ENCODE data around the gene SSR1.

SSR1 gene

DNA sequence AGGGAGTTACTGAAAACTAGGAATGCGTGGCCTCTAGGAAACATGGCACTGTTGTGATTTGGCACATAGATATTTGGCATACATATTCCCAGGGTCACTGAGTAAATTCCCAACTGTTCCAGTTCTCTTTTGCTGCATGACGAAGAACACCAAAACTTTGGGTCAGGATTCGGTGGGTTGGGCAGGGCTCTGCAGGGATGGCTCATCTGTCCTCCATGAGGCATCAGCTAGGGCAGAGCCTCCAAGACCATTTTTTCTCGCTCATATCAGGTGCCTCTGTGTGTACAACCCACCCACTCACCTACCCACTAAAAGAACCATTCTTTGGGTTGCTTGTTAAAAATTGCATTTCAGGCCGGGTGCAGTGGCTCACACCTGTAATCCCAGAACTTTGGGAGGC lies 57.1 kb downstream of the SSR1 start:
- H3K9me2 ChIP-seq (ENCODE audit: low read depth, low read length), result no peaks in the 10 kb centered on the region
- H2AFZ ChIP-seq (ENCODE audit: low read length), result no peak overlapping the region
- H3K27me3 ChIP-seq (ENCODE audit: insufficient read depth, low read length), result peaks cover 5% of the 10 kb centered on the region; the same call in 1 of the 2 replicates
- H3K9ac ChIP-seq (ENCODE audit: low read length), result no peak overlapping the region
- no peaks in the 10 kb centered on the region for H3K79me2 ChIP-seq (ENCODE audit: insufficient read depth, low read length)
- no peaks in the 10 kb centered on the region for H3F3A ChIP-seq (ENCODE audit: insufficient read depth, low read length)
- peaks cover 2% of the 10 kb centered on the region; the same call in 1 of the 2 replicates for H3K36me3 ChIP-seq (ENCODE audit: insufficient read depth, low read length)
- peaks cover 2% of the 10 kb centered on the region; the same call in 1 of the 2 replicates for H3K9me3 ChIP-seq (ENCODE audit: low read length)
- H3K4me1 ChIP-seq (ENCODE audit: insufficient read depth, low read length, severe bottlenecking), result peaks cover 4% of the 10 kb centered on the region
- TF ChIP-seq, protein P1, sequence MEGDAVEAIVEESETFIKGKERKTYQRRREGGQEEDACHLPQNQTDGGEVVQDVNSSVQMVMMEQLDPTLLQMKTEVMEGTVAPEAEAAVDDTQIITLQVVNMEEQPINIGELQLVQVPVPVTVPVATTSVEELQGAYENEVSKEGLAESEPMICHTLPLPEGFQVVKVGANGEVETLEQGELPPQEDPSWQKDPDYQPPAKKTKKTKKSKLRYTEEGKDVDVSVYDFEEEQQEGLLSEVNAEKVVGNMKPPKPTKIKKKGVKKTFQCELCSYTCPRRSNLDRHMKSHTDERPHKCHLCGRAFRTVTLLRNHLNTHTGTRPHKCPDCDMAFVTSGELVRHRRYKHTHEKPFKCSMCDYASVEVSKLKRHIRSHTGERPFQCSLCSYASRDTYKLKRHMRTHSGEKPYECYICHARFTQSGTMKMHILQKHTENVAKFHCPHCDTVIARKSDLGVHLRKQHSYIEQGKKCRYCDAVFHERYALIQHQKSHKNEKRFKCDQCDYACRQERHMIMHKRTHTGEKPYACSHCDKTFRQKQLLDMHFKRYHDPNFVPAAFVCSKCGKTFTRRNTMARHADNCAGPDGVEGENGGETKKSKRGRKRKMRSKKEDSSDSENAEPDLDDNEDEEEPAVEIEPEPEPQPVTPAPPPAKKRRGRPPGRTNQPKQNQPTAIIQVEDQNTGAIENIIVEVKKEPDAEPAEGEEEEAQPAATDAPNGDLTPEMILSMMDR (IDR thresholded peaks at IDR 0.05; ENCODE audit: low read length), result no peak
- no peak for TF ChIP-seq EZH2 (IDR thresholded peaks at IDR 0.05; ENCODE audit: borderline replicate concordance, low read length)
- H3K4me2 ChIP-seq (ENCODE audit: low read length), result no peak overlapping the region
- no peak overlapping the region for H3K4me3 ChIP-seq (ENCODE audit: low read depth, low read length, poor library complexity, severe bottlenecking)
- no peaks in the 10 kb centered on the region for H4K20me1 ChIP-seq (ENCODE audit: insufficient read depth, low read length)
- no peak overlapping the region for H3K27ac ChIP-seq (ENCODE audit: low read depth, low read length, poor library complexity, severe bottlenecking)

DNA sequence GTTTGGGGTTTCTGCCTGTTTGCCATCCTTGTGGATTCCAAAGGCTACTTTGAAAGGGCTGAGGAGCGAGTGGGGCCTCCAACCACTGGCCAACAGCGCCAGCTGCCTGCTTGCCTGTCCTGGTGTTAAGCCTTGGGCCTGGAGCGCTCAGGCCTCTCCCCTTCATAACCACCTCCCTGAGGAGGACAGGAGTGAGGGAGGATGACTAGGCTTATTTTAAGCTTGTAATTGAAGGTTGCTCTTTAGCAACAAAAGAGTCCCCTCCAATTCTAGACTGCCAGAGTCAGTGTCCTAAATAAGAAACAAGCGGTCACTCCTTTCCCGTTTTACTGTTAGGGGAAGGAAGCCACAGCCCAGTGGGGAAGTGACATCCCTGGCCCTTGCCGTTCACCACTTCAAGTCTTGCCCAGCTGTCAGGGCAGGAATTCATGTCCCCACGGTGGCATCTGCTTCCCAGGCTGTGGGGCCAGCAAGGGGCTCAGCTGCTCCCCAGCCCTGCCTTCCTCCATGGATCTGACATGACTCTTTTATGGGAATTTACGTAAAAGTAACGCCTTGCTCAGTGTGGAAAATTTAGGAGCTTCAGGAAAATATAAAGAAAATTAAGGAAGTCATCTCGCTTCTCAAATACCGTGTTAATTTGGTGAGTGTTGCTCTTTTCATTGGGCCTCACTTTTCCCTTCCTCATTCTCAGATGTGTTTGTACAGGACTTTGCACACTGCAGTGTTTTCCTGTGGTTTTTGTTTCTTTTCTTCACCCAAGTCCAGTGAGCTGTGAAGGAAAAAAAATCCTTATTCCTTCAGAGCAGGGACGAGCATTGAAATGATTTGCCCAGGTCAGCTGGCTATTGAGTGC lies 57.8 kb downstream of the SSR1 start:
- H3K9me3 ChIP-seq (ENCODE audit: low read length), result peaks cover 2% of the 10 kb centered on the region; the same call in 1 of the 2 replicates
- H3K4me2 ChIP-seq (ENCODE audit: low read length), result no peak overlapping the region
- no peaks in the 10 kb centered on the region for H3K79me2 ChIP-seq (ENCODE audit: insufficient read depth, low read length)
- H3F3A ChIP-seq (ENCODE audit: insufficient read depth, low read length), result no peaks in the 10 kb centered on the region
- H3K9me2 ChIP-seq (ENCODE audit: low read depth, low read length), result no peaks in the 10 kb centered on the region
- H3K27ac ChIP-seq (ENCODE audit: low read depth, low read length, poor library complexity, severe bottlenecking), result no peak overlapping the region
- H3K4me1 ChIP-seq (ENCODE audit: insufficient read depth, low read length, severe bottlenecking), result no peaks in the 10 kb centered on the region
- H3K4me3 ChIP-seq (ENCODE audit: low read depth, low read length, poor library complexity, severe bottlenecking), result no peak overlapping the region
- H3K36me3 ChIP-seq (ENCODE audit: insufficient read depth, low read length), result peaks cover 2% of the 10 kb centered on the region; the same call in 1 of the 2 replicates
- no peak overlapping the region for H3K9ac ChIP-seq (ENCODE audit: low read length)
- TF ChIP-seq, protein P1 (IDR thresholded peaks at IDR 0.05; ENCODE audit: low read length), result no peak
- TF ChIP-seq EZH2 (IDR thresholded peaks at IDR 0.05; ENCODE audit: borderline replicate concordance, low read length), result no peak
- peaks cover 5% of the 10 kb centered on the region; the same call in 1 of the 2 replicates for H3K27me3 ChIP-seq (ENCODE audit: insufficient read depth, low read length)
- H2AFZ ChIP-seq (ENCODE audit: low read length), result no peak overlapping the region
- H4K20me1 ChIP-seq (ENCODE audit: insufficient read depth, low read length), result no peaks in the 10 kb centered on the region

DNA sequence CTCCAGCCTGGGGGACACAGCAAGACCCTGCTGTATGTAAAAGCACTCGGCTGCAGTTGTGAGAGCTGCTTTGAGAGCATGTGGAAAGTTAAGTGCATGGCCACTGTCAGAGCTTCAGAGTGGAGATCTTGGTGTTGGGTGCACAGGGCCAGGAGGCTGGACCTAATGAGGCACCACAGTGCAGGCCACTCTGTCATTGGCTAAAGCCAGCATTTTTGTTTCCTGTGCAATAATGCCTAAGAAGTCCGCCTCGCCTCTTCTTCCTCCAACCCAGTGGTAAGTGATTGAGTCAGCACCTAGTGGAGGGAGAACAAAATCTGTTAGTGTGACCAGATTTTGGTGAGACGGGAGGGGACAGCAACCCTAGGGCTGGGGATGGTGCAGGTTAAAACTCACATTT lies 60.6 kb downstream of the SSR1 start:
- Histone ChIP-seq H2AFZ (ENCODE audit: low read length) (no peak overlapping the region), H3K4me3 (ENCODE audit: low read depth, low read length, poor library complexity, severe bottlenecking) (no peak overlapping the region), H3K4me2 (ENCODE audit: low read length) (no peak overlapping the region), H3K4me1 (ENCODE audit: insufficient read depth, low read length, severe bottlenecking) (no peaks in the 10 kb centered on the region), H3K9ac (ENCODE audit: low read length) (no peak overlapping the region), H3K79me2 (ENCODE audit: insufficient read depth, low read length) (no peaks in the 10 kb centered on the region), H4K20me1 (ENCODE audit: insufficient read depth, low read length) (no peaks in the 10 kb centered on the region), H3K36me3 (ENCODE audit: insufficient read depth, low read length) (peaks cover 13% of the 10 kb centered on the region), H3K27ac (ENCODE audit: low read depth, low read length, poor library complexity, severe bottlenecking) (no peak overlapping the region), H3K9me3 (ENCODE audit: low read length) (peaks cover 2% of the 10 kb centered on the region; the same call in 1 of the 2 replicates), H3K9me2 (ENCODE audit: low read depth, low read length) (no peaks in the 10 kb centered on the region), H3K27me3 (ENCODE audit: insufficient read depth, low read length) (peaks cover 5% of the 10 kb centered on the region; the same call in 1 of the 2 replicates), H3F3A (ENCODE audit: insufficient read depth, low read length) (no peaks in the 10 kb centered on the region)
- no peak for TF ChIP-seq EZH2 (IDR thresholded peaks at IDR 0.05; ENCODE audit: borderline replicate concordance, low read length)
- TF ChIP-seq, protein P1 (IDR thresholded peaks at IDR 0.05; ENCODE audit: low read length), result no peak

Data from OCI-LY1 (cell line).